Central memory CD4-positive, alpha-beta T cell (primary cell): ENCODE data around the gene PQBP1.

Experiments used
- DNase-seq: peaks from one replicate; pipeline ENCODE4 v3.0.0; 2022

Gene PQBP1

GRCh38 chrX:48927123-48927522 lies 29.4 kb downstream of the PQBP1 start:
- no peak for DNase-seq

DNA sequence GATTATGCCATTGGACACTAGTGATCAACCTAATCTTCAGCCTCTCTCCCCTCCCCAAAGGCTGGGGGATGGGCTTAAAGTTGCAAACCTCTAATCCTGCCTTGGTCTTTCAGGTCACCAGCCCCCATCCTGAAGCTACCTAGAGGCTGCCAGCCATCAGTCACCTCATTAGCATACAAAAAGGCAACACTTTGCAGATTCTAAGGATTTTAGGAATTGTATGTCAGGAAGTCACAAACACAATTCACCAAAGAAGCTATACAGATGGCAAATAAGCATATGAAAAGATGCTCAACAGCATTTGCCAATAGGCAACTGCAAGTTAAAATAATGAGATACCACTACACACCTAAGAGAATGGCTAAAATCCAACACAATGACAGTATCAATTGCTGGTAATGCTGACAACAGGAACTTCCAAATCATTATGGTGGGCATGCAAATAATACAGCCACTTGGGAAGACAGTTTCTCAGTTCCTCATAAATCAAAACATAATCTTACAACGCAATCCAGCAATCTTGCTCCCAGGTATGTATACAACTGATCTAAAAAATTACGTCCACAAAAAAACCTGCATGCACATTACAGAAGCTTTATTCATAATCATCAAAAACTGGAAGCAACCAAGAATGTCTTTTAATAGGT lies 30.1 kb downstream of the PQBP1 start:
- no peak for DNase-seq

- DNase-seq = no peak
These were observed 36.0 kb downstream of the PQBP1 start for GRCh38 chrX:48933757-48934156.

DNA sequence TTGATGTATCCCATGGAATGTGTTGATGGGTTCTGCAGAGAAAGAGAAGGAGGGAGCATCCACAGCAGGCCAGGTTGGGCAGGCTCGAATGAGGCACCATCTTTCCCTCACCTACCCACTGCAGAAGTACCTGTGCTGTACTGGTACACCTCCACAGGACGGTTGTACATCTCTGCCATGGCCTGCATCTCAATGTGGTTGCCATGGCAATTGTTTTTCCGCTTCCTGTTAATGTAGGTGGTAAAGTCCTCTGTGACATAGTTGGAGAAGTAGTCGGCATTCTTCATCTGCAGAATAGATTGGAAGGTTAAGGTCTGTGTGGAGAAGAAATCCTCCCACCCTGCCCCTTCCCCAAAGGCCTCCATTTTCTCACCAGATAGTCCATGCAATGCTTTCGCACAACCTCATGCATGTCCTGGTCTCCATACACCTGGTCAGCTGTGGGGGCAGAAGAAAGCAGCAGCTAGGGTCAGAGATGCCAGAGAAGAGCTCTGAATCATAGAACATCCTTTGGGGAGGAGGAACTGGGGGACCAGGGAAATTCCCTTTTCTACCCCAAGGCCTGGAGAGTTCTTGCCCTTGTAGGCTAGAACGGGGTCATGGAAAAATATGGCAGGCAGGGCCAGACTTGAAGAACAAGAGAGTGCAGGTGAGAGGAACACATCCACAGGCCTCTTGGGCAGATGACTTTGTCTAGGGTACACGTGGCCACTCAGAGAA lies 37.0 kb downstream of the PQBP1 start:
- DNase-seq = peak; percentile 77

DNA sequence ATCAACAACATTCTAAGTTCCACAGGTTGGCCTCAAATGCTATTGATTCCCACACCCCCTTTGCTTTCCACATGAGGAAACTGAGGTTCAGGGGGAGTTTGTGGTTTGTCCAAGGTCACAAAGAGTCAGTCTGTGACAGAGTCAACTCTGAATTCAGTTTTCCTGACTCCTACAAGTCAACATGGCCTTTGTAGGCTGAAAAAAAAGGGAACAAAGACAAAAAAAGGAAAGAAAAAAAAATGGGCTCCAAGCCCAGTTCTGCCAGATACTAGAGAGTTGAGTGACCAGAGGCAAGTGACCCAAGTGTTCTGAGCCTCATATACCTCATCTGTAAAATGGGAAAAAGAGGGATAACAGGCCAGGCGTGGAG lies 37.6 kb downstream of the PQBP1 start:
- no peak for DNase-seq

DNA sequence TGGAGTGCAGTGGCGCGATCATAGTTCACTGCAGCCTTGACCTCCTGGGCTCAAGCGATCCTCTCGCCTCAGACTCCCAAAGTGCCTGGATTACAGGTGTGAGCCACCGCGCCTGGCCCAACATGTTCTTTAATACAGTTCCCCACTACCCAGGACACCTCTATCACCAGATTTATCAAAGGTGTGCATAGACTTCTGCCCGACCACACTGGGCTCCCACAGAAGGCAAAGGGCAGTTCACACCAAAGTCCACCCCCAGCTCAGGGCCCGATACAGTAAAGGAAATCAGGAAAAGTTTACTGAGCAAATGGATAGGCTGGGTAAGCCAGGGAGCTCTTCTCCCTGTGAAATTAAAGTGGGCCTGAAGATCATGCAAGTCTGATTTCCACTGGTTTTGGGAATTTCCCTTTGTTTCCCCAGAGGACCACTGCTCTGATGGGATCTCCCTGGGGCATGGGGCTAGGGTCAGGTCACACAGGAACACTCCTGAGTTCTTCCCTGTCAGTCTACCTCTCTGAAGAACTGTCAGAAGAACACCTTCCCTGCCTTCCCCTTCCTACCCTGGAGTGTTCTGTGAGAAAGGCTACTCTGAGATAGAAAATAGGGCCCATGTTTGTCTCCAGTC lies 38.8 kb downstream of the PQBP1 start:
- no peak for DNase-seq

GRCh38 chrX:48937054-48937907 lies 39.6 kb downstream of the PQBP1 start:
- DNase-seq = peak; percentile 93

GRCh38 chrX:48938721-48939425 lies 41.1 kb downstream of the PQBP1 start:
- peak; percentile 78 for DNase-seq

GRCh38 chrX:48939524-48940228 lies 41.9 kb downstream of the PQBP1 start:
- peak; percentile 51 for DNase-seq

- no peak for DNase-seq
These were observed 42.8 kb downstream of the PQBP1 start for GRCh38 chrX:48940404-48940955.

- DNase-seq = no peak
These were observed 45.2 kb downstream of the PQBP1 start for GRCh38 chrX:48942895-48943294.

DNA sequence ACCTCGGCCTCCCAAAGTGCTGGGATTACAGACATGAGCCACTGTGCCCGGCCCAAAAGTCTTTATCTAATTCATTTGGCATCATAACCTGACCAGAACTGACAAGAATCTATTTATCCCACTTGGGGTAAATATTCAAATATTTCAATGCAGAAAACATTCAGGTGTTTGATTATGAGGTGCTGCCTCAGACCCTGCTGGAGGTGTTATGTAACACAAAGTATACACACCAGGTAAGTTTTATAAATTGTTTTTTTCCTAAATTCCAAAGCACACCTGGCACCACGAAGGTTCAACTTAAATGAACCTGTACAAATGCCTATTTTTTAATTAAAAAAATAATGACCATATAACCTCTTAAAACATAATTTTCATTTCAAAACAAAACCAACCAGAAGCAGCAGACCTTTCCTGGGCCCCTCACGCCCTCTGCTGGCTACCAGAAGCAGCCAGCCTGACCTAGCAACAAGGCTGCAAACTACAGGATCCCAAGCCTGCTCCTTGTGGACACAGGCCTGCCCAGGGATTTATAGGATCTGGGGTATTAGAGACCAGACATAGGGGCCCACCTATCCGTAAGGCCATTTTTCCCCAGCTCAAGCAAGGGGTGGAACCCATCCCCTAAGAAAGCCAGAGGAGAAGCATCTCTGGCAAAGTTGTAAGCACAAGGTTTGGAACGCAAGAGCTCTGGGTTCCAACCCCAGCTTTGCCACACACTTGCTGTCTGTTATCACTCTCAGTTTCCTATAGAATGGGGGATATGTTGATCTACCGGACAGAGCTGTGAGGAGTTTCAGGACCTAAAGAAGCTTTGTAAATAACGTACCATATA lies 48.0 kb downstream of the PQBP1 start:
- DNase-seq = peak; percentile 54

DNA sequence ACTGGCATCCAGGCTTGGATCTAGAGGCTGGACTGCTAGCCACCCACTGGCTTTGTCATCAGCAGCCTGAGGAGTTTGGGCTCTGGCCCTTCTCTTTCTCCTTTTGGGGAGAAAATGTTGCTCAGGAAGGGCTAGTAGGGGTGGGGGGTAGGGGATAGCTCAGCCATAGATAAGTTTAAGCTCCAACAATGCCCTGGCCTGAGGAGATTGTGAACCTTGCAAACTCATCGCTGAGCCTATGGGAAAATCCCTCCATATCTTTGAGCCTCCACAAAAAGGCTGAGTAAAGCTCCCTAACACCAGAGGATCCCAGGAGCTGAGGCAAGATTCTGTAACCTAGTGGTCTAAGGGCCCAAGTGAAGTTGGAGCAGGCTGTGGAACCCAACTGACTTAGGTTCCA lies 50.9 kb downstream of the PQBP1 start:
- DNase-seq = no peak
